ENCODE measurements around the gene ADORA1. TPM values are rescaled to one million over a fixed set of nuclear protein-coding genes. Genes with fewer than 3 reads are reported as not detected.

The ADORA1 gene
- total RNA-seq, 4 donors from 2014 or later = 1.3 to 5.6 TPM; not detected in 2

DNA sequence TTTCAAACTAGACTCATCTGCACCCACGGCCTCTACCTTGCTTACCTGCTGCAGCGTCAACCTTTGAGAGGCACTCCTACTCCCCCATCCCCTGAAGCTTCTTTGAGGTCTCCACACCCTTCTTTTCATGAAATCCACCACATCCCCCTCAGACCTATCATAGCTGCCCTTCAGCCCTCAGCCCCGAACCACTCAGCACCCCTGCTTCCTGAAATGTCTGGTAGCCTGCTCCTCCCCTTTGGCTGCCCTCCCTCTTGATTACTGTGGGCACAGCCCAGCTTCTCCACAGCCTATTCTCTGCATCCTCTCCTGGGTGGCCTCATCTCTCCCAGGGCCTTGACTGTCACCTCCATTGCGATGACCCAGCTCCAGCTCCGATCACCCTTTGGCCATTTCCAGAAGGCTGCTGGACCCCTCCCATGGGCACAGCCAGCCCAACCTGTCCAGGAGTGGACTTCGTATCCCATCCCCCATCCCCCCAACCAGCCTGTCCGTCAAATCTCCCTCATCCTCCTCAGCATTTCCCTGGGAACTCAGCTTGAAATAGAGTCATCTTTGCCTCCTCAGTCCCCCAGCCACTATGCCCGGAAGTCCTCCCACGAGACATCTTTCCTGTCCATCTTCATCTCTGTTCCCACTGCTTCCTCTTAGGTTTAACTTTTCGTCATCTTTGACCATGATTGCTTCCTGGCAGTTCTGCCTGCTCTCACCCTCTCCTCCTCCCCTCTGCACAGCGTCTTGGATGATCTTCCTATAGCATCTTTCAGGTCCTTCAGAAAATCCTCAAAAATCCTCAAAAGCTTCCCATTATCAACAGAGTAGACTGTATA lies 6.1 kb upstream of the ADORA1 start:
- no peak for DNase-seq
- WGBS, 2 donors (ENCODE audit: low coverage in 1 of 2) = 61 to 62% methylated on average over 8 to 11 of the region's 11 CpGs
- Histone ChIP-seq H3K27me3 (peaks cover 83% of the 10 kb centered on the region), H3K9me3 (no peaks in the 10 kb centered on the region), H3K27ac (no peak overlapping the region), H3K4me3 (no peak overlapping the region), H3K4me1 (peaks cover 0 to 7% (median 3%) of the 10 kb centered on the region in 4 donors), H3K36me3 (no peaks in the 10 kb centered on the region)
- intact Hi-C loops (cut with DNase I; ENCODE audit: low total_unique reads) = no loop called here
- in situ Hi-C loops (cut with MboI; ENCODE audit: low pct_ligation_motif_present in 1 of 4, low pct_unique_long_range_greater_than_20kb in 1 of 4, low sequenced_read_pairs in 3 of 4) = no loop called here
- TF ChIP-seq EP300 (IDR thresholded peaks at IDR 0.05; ENCODE audit: low read depth) (no peak), POLR2A (IDR thresholded peaks at IDR 0.05) (no peak), POLR2AphosphoS5 (IDR thresholded peaks at IDR 0.05) (no peak)
- TF ChIP-seq, protein P1, sequence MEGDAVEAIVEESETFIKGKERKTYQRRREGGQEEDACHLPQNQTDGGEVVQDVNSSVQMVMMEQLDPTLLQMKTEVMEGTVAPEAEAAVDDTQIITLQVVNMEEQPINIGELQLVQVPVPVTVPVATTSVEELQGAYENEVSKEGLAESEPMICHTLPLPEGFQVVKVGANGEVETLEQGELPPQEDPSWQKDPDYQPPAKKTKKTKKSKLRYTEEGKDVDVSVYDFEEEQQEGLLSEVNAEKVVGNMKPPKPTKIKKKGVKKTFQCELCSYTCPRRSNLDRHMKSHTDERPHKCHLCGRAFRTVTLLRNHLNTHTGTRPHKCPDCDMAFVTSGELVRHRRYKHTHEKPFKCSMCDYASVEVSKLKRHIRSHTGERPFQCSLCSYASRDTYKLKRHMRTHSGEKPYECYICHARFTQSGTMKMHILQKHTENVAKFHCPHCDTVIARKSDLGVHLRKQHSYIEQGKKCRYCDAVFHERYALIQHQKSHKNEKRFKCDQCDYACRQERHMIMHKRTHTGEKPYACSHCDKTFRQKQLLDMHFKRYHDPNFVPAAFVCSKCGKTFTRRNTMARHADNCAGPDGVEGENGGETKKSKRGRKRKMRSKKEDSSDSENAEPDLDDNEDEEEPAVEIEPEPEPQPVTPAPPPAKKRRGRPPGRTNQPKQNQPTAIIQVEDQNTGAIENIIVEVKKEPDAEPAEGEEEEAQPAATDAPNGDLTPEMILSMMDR (IDR thresholded peaks at IDR 0.05) = no peak

DNA sequence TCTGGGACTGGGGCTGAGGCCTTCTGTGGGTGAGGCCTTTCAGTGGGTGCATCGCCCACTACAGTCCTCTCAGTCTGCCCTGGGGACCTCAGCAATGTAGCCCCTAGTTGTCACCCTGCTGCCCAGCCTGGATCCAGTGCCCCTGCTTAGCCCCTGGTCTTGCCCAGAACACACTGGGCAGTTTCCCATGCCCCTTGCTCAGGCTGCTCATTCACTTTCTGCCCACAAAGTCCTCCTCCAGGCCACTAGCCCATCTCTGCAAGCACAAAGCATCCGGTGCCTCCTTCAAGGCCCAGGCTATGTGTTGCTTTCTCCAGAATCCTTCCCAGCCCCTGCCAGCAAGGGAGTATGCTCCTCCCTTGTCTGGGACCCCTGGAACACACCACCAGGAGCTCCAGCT lies 5.4 kb upstream of the ADORA1 start:
- 80% methylated on average over 1 of the region's 2 CpGs; no CpG with 5 or more reads in 1 of the 2 donors for WGBS, 2 donors (ENCODE audit: low coverage in 1 of 2)
- TF ChIP-seq EP300 (IDR thresholded peaks at IDR 0.05; ENCODE audit: low read depth) (no peak), POLR2AphosphoS5 (IDR thresholded peaks at IDR 0.05) (no peak), POLR2A (IDR thresholded peaks at IDR 0.05) (no peak)
- TF ChIP-seq, protein P1 (IDR thresholded peaks at IDR 0.05) = no peak
- H3K9me3 ChIP-seq = no peaks in the 10 kb centered on the region
- no peaks in the 10 kb centered on the region for H3K36me3 ChIP-seq
- H3K4me3 ChIP-seq = no peak overlapping the region
- H3K4me1 ChIP-seq = peaks cover 0 to 13% (median 4%) of the 10 kb centered on the region in 4 donors
- H3K27ac ChIP-seq = no peak overlapping the region
- intact Hi-C loops (cut with DNase I; ENCODE audit: low total_unique reads) = no loop called here
- DNase-seq = no peak
- peaks cover 83% of the 10 kb centered on the region for H3K27me3 ChIP-seq
- in situ Hi-C loops (cut with MboI; ENCODE audit: low pct_ligation_motif_present in 1 of 4, low pct_unique_long_range_greater_than_20kb in 1 of 4, low sequenced_read_pairs in 3 of 4) = no loop called here

DNA sequence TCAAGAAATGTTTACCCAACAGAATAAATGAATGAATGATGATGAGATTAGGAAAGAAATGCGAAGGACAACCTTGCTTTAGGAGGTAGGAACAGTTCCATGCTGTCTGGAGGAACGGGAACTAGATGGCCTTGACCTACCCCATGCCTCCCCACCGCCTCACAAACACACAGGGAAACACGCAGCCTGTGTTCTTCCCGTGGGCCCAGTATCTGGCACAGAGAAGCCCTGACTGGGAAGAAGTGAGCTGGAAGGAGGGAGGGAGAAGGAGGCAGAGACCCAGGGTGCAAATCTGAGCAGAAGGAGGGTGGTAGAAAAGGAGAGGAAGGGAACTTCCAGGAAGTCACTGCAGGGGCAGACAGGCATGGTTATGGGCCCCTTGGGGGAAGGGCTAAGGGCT lies 3.5 kb upstream of the ADORA1 start:
- TF ChIP-seq, protein P1 (IDR thresholded peaks at IDR 0.05) = no peak
- TF ChIP-seq EP300 (IDR thresholded peaks at IDR 0.05; ENCODE audit: low read depth) = no peak
- intact Hi-C loops (cut with DNase I; ENCODE audit: low total_unique reads) = no loop called here
- Histone ChIP-seq H3K27me3 (peaks cover 74% of the 10 kb centered on the region), H3K36me3 (no peaks in the 10 kb centered on the region), H3K4me3 (no peak overlapping the region), H3K27ac (no peak overlapping the region), H3K4me1 (peaks cover 6 to 21% (median 10%) of the 10 kb centered on the region in 4 donors), H3K9me3 (no peaks in the 10 kb centered on the region)
- DNase-seq = no peak
- 56 to 64% methylated on average over 4 to 5 of the region's 5 CpGs for WGBS, 2 donors (ENCODE audit: low coverage in 1 of 2)
- in situ Hi-C loops (cut with MboI; ENCODE audit: low pct_ligation_motif_present in 1 of 4, low pct_unique_long_range_greater_than_20kb in 1 of 4, low sequenced_read_pairs in 3 of 4) = no loop called here

DNA sequence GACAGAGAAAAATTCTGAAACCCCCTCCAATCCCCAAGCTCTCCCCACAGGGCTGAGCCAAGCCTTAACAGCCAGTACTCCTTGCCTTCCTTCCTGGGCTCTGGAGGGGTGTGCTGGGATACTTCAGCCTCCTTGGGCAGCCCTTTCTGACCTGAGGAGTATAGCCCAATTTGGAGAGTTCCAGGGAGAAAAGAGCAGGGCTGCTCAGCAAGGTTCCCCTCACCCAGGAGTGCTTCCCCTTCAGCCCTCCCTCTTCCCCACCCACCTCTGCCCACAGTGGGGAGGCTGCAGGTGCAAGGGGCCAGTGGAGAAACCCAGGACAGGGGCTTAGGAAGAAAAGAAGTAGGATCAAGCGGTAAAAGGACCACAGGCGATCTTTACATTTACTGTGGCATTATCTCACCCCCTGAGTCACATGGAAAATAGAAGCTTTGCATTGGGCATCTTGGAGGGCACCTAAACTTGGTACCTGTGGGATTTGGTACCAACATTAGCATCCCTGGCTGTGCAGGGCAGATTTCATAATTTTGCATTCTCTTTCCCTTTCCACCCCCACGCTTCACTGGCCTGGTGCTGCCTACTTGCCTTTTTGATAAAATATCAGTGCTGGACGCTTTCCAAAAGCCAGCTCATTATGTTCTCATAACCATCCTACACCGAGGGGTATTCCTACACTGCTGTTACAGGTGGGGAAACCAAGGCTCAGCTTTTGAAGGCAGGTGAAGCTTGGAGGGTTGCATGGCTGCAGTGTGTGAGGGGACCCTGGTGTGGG lies 2.8 kb upstream of the ADORA1 start:
- TF ChIP-seq, protein P1 (IDR thresholded peaks at IDR 0.05) = no peak
- no peak for TF ChIP-seq EP300 (IDR thresholded peaks at IDR 0.05; ENCODE audit: low read depth)
- no peak for TF ChIP-seq POLR2A (IDR thresholded peaks at IDR 0.05)
- TF ChIP-seq POLR2AphosphoS5 (IDR thresholded peaks at IDR 0.05) = no peak
- H3K27me3 ChIP-seq = peaks cover 67% of the 10 kb centered on the region
- no peak overlapping the region for H3K4me3 ChIP-seq
- no peaks in the 10 kb centered on the region for H3K9me3 ChIP-seq
- H3K4me1 ChIP-seq = peaks cover 6 to 23% (median 10%) of the 10 kb centered on the region in 4 donors
- 71% methylated on average over 1 to 5 of the region's 5 CpGs for WGBS, 2 donors (ENCODE audit: low coverage in 1 of 2)
- H3K36me3 ChIP-seq = no peaks in the 10 kb centered on the region
- H3K27ac ChIP-seq = no peak overlapping the region
- no peak for DNase-seq
- intact Hi-C loops (cut with DNase I; ENCODE audit: low total_unique reads) = no loop called here
- in situ Hi-C loops (cut with MboI; ENCODE audit: low pct_ligation_motif_present in 1 of 4, low pct_unique_long_range_greater_than_20kb in 1 of 4, low sequenced_read_pairs in 3 of 4) = no loop called here

Data from transverse colon (tissue), 4 donors.